ENCODE results near the gene CMIP.
"Not testable (repeated sequence)": the region's sequence is repeated elsewhere in the genome, so short reads cannot be mapped to it uniquely, and the experiment has no call there.

Gene CMIP

GRCh38 chr16:81524382-81524781, 79.8 kb downstream of the CMIP start:
- TF ChIP-seq CTCF (IDR thresholded peaks at IDR 0.05): no peak
- no peak overlapping the region for H3K4me3 ChIP-seq (ENCODE audit: low read depth, low read length)
- no peak overlapping the region for H3K4me2 ChIP-seq (ENCODE audit: low read length)
- H3K27me3 ChIP-seq (ENCODE audit: control insufficient read depth, insufficient read depth, low read length): no peaks in the 10 kb centered on the region
- no peaks in the 10 kb centered on the region for H3K9me3 ChIP-seq (ENCODE audit: control insufficient read depth, low read length)
- peaks cover 6% of the 10 kb centered on the region for H3K79me2 ChIP-seq
- H3K9ac ChIP-seq: no peak overlapping the region
- no peaks in the 10 kb centered on the region for H3K36me3 ChIP-seq (ENCODE audit: control insufficient read depth, insufficient read depth, low read length)
- H2AFZ ChIP-seq: no peak overlapping the region
- no peaks in the 10 kb centered on the region for H3K4me1 ChIP-seq
- no peak overlapping the region for H3K27ac ChIP-seq

- not testable (repeated sequence) for H3K27ac ChIP-seq; H3K4me2 ChIP-seq (ENCODE audit: low read length); H3K27me3 ChIP-seq (ENCODE audit: control insufficient read depth, insufficient read depth, low read length); H3K4me1 ChIP-seq; H3K9me3 ChIP-seq (ENCODE audit: control insufficient read depth, low read length); H3K36me3 ChIP-seq (ENCODE audit: control insufficient read depth, insufficient read depth, low read length); H3K9ac ChIP-seq; H2AFZ ChIP-seq; H3K4me3 ChIP-seq (ENCODE audit: low read depth, low read length); H3K79me2 ChIP-seq
These were observed 80.3 kb downstream of the CMIP start for GRCh38 chr16:81524885-81525284.

DNA sequence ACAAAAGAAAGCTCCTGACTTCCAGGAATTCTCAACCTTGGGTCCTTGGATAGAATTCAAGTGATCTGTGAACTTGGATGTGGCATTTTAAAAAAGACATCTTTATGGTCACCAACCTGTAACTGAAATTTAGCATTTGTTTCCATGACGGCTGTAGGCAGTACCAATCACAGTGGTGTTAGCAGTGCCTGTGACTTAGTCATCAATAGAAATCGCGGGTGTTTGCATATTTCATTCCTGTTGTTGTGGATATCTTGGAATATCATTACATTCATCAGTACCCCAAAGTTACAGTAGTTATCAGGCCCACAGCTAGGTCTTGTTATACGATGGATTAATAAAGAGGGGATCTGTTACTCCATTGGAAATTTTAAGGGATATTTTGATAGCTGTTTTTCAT, 81.6 kb downstream of the CMIP start:
- H3K4me3 ChIP-seq (ENCODE audit: low read depth, low read length): no peak overlapping the region
- H3K4me1 ChIP-seq: no peaks in the 10 kb centered on the region
- no peak overlapping the region for H3K9ac ChIP-seq
- H3K9me3 ChIP-seq (ENCODE audit: control insufficient read depth, low read length): no peaks in the 10 kb centered on the region
- no peaks in the 10 kb centered on the region for H3K27me3 ChIP-seq (ENCODE audit: control insufficient read depth, insufficient read depth, low read length)
- H2AFZ ChIP-seq: no peak overlapping the region
- peaks cover 6% of the 10 kb centered on the region for H3K79me2 ChIP-seq
- H3K4me2 ChIP-seq (ENCODE audit: low read length): no peak overlapping the region
- no peaks in the 10 kb centered on the region for H3K36me3 ChIP-seq (ENCODE audit: control insufficient read depth, insufficient read depth, low read length)
- H3K27ac ChIP-seq: no peak overlapping the region
- TF ChIP-seq CTCF (IDR thresholded peaks at IDR 0.05): no peak

- Histone ChIP-seq H3K4me2 (ENCODE audit: low read length) (no peak overlapping the region), H3K27ac (no peak overlapping the region), H3K79me2 (peaks cover 6% of the 10 kb centered on the region), H2AFZ (no peak overlapping the region), H3K36me3 (ENCODE audit: control insufficient read depth, insufficient read depth, low read length) (no peaks in the 10 kb centered on the region), H3K9ac (no peak overlapping the region), H3K27me3 (ENCODE audit: control insufficient read depth, insufficient read depth, low read length) (no peaks in the 10 kb centered on the region), H3K4me3 (ENCODE audit: low read depth, low read length) (no peak overlapping the region), H3K9me3 (ENCODE audit: control insufficient read depth, low read length) (no peaks in the 10 kb centered on the region), H3K4me1 (no peaks in the 10 kb centered on the region)
- TF ChIP-seq CTCF (IDR thresholded peaks at IDR 0.05): no peak
These were observed 82.3 kb downstream of the CMIP start for GRCh38 chr16:81526935-81527334.

DNA sequence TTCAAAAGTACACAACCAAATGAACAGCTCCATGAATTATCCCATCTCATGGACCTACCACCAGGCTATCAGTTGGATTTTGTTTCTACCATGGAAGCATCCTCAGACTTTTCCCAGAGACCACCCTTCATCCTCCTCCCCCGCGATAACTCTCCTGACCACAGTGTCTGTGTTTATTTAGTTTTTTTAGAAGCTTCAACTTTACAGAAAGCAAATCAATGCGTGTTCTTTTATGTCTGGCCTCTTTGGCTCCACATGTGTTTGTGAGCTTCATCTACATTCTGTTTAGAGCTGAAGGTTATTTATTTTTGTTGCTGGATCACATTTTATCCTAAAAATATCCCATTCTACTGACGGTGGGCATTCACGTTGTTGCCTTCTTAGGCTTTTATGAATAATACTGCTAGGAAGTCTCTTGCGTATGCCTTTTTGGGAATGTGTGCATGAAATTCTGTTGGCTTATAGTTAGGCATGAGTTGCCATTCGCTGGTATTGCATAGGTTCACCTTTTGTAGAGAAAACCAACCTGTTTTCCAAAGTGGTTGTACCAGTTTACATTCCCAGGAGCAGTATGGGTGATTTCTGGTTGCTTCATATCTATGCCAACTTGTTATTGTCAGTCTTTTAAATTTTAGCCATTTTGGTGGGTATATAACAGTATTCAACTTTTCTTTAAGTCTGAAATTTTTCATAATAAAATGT, 83.0 kb downstream of the CMIP start:
- TF ChIP-seq CTCF (IDR thresholded peaks at IDR 0.05): no peak
- H3K9me3 ChIP-seq (ENCODE audit: control insufficient read depth, low read length): no peaks in the 10 kb centered on the region
- no peak overlapping the region for H3K27ac ChIP-seq
- no peak overlapping the region for H3K9ac ChIP-seq
- no peaks in the 10 kb centered on the region for H3K36me3 ChIP-seq (ENCODE audit: control insufficient read depth, insufficient read depth, low read length)
- no peak overlapping the region for H2AFZ ChIP-seq
- no peak overlapping the region for H3K4me2 ChIP-seq (ENCODE audit: low read length)
- H3K4me1 ChIP-seq: no peaks in the 10 kb centered on the region
- H3K4me3 ChIP-seq (ENCODE audit: low read depth, low read length): no peak overlapping the region
- peaks cover 6% of the 10 kb centered on the region for H3K79me2 ChIP-seq
- H3K27me3 ChIP-seq (ENCODE audit: control insufficient read depth, insufficient read depth, low read length): no peaks in the 10 kb centered on the region

Data from parathyroid adenoma (tissue), 2 donors.